Measurements from ENCODE around the gene ASAP3.

- TF ChIP-seq CTCF (IDR thresholded peaks at IDR 0.05 in 8 of 11, conservative IDR thresholded peaks at IDR 0.05 in 3 of 11) (no peak), POLR2A (IDR thresholded peaks at IDR 0.05) (no peak)
Measured at GRCh38 chr1:23477359-23478144, 6.4 kb downstream of the ASAP3 start.
